Inflammatory macrophage (primary cell): ENCODE measurements around the gene NCMAP.
"Not testable (repeated sequence)": the region's sequence is repeated elsewhere in the genome, so short reads cannot be mapped to it uniquely, and the experiment has no call there.

ENCODE experiments used
- DNase-seq, 2 donors: peaks; one replicate each; pipeline ENCODE4 v3.0.0-alpha.2; 2020 to 2022
- total RNA-seq, 18 experiments: gene quantifications; one replicate each; lab custom pipeline; 2026; ENCODE audit warnings: mixed read lengths in 6 of 18, inconsistent platforms in 2 of 18; lab: John Stamatoyannopoulos, UW

The NCMAP gene, protein sequence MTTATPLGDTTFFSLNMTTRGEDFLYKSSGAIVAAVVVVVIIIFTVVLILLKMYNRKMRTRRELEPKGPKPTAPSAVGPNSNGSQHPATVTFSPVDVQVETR
- total RNA-seq, result 0 to 0.20 (median 0) reads per million in 18 experiments

DNA sequence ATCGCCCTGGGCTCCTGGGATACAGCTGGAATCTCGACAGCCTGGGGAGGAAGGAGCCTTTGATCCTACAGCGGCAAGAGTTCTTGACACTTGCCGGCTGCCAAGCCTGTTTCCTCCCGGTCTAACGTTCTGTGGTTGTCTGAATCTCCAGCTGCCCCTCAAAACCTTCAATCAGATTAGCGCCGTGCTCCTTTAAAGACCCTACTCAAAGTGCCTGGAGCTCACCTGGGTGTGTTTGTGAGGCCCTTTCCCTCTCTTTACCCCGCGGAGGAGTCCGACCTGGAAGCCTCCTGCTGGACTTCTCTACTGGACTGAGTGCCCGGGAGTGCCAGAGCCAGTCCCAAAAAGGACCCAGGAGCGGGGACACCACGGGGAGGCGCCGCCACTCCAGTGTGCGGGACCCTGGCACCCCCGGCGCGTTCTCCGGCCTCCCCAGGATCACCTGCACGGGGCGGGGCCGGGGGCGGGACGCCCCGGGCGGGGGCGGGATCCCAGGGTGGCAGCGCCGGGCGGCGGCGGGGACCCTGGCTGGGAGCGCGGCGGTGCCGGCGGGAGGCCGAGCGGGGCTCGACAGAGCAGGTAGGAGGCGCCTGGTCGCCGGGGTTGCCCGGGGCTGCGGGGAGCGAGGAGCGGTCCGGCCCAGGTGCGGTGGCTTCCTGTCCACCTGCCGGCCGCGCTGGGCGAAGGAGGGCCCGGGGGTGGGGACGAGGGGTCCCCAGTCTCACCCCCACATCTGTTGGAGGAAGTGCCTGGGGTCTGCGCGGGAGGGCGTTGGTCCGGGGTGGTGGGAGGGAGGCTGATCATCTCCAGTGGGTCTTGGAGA lies at the start of gene NCMAP:
NCMAP (plus strand) TSS at position 497 of the 823 bp plus-strand sequence. CDS start 39,344 bp downstream, outside the sequence.
- DNase-seq, result no peak

DNA sequence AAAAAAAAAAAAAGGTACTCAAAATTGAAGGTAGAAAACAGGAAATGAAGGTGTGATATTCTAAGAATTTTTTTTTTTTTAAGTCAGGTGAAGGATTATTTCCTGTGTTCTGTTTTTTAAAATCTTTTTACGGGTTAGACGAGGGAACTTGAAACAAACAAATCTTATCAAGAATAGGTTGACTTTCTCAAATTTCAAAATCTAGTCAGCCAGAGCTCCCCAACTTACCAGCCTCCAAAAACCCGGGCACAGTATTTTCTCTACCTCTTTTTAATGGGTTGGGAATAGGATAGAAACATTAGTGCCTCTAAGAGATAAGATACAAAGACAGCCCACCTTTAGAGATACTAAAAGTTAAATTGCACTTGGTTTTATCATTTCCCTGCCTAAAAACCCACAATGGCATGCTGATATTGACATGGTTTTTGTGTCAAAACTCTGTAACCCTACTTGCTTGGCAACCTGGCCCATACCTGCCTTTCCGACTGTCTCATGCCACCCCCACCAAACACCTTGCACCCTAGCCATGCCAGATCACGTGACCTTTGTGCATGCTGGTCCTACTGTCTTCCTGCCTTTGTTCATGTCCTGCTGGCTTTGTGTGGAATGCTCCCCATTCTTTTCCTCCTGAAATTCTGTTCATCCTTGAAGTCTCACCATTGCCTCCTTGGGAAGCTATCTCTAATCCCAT lies 49.1 kb upstream of the NCMAP start:
- DNase-seq, result no peak

GRCh38 chr1:24507405-24507804 lies 48.5 kb upstream of the NCMAP start:
- DNase-seq, result no peak

GRCh38 chr1:24508911-24509310 lies 47.0 kb upstream of the NCMAP start:
- DNase-seq, result no peak

DNA sequence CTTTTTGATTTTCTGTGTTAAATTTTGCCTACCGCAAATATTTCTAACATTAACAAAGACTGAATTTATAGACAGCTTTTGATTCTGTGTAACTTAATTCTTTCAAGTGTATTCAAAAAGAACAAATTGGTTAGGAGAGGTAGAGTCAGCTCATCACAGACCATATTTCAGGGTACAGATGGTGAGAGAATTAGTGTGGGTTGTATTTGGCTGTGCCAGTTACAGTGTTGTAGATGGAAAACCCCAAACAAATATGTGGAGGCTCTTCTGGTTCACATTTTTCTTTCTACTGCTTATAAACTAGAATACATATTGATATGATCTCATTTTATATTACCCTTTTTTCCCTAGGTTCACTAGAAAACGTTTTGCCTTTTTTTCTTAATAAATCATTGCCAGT lies 42.2 kb upstream of the NCMAP start:
- no peak for DNase-seq

DNA sequence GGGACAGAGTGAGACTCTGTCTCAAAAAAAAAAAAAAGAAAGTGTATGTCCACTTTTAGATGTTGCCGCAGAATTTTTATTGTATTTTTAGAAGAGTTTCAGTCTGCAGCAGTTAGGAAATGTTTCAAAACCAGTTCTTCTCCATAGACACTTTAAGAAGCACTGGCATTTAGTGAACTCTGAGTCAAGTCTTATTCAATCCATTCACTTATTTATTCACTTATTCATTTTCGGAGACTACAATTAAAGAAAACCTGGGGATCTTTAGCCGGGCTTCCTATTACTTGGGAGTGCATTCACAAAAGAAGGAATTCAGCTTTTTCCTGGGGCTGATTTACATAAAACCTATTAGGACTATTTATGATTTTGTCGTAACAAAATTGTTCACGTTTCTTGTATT lies 40.9 kb upstream of the NCMAP start:
- DNase-seq, result no peak

GRCh38 chr1:24515671-24516209 lies 40.1 kb upstream of the NCMAP start:
- DNase-seq, result not testable (repeated sequence)

DNA sequence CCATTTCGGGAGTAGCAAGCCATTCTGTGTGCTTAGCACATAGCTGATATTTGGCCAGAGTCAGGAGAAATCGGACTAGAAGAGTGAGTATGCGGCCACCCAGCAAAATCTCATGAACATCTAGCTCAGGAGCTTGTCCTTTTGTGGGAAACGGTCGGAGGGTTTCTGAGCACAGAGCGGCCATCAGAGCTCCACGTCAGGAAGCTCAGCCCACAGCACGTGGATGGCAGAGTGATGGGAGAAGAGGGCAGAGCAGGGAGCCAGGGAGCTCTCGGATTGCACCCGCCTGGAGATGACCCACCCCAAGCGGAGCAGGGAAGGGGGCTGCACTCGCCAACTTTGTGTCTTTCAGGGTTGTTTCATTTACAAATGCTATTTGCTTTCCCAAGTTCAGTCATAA lies 39.4 kb upstream of the NCMAP start:
- DNase-seq, result no peak

GRCh38 chr1:24517898-24518297 lies 38.0 kb upstream of the NCMAP start:
- DNase-seq, result no peak

DNA sequence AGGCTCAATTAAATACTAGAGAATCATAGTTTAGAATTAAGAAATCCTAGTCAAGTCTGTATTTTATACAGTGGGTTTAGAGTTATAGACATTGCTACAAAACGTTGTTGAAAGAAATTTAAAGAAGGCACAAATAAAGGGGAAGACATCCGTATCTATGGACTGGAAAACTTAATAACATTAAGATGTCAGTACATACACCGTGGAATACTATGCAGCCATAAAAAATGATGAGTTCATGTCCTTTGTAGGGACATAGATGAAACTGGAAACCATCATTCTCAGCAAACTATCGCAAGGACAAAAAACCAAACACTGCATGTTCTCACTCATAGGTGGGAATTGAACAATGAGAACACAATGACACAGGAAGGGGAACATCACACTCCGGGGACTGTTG lies 35.6 kb upstream of the NCMAP start:
- DNase-seq, result not testable (repeated sequence)

DNA sequence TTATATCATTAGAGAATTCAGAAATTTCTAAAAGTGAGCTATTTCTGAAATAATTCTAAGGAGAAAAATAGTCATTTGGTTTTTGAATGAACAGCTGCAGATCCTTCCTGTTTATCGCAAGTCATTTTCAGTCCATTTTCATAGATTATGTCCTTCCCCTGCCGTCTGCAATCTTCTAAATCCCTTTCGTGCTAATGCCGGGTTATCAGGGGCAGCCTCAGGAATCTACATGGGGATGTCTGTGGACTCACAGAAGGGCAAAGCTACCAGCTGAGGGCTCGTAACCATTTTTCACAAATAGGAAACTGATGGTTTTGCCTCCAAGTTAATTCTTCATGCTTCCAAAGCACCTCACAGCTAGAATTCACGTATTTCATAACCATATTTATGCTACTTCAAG lies 30.3 kb upstream of the NCMAP start:
- DNase-seq, result no peak

DNA sequence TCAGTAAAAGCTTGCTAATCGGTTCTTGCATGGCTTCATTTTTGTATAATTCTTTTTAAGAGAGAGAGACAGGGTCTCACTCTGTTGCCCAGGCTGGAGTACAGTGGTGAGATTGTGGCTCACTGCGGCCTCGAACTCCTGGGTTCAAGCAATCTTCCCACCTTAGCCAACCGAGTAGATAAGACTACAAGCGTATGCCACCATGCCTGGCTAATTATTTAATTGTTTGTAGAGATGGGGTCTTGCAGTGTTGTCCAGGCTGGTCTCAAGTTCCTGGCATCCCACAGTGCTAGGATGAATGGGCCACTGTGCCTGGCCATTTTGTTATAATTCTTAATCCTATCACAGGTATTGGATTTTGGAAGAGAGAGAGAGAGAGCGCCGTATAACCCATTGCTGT lies 29.8 kb upstream of the NCMAP start:
- no peak for DNase-seq

DNA sequence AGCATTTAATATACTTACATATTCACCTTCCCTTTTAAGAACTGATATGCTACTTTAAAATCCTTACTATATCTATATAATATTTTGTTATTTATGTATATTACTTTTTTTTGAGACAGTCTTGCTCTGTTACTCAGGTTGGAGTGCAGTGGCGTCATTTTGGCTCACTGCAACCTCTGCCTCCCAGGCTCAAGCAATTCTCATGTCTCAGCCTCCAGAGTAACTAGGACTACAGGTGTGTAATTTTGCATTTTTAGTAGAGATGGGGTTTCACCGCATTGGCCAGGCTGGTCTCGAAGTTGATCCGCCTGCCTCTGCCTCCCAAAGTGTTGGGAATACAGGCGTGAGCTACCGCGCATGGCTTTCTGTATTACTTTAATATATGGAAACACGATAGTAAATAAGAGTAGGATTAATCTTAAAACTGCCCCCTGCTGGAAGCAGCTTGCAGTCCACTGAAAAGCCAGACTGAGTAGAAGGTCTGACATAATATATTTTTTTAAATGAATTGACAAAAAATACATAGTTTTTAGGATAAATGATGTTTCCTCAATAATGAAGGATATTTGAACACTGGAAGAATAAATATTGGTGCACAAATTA lies 28.8 kb upstream of the NCMAP start:
- DNase-seq, result peak; percentile 32 to 39

GRCh38 chr1:24528744-24529143 lies 27.1 kb upstream of the NCMAP start:
- no peak for DNase-seq

DNA sequence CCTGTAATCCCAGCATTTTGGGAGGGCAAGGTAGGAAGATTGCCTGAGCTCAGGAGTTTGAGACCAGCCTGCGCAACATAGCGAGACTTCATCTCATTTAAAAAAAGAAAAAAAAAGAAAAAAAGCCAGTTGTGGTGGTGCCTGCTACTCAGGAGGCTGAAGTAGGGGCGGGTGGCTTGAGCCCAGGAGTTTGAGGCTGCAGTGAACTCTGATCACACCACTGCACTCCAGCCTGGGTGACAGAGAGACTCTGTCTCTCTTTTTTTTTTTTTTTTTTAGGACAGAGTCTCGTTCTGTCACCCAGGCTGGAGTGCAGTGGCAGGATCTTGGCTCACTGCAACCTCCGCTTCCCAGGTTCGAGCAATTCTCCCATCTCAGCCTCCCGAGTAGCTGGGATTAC lies 26.6 kb upstream of the NCMAP start:
- not testable (repeated sequence) for DNase-seq

- no peak for DNase-seq
Observed at GRCh38 chr1:24535021-24535424, 20.9 kb upstream of the NCMAP start.

DNA sequence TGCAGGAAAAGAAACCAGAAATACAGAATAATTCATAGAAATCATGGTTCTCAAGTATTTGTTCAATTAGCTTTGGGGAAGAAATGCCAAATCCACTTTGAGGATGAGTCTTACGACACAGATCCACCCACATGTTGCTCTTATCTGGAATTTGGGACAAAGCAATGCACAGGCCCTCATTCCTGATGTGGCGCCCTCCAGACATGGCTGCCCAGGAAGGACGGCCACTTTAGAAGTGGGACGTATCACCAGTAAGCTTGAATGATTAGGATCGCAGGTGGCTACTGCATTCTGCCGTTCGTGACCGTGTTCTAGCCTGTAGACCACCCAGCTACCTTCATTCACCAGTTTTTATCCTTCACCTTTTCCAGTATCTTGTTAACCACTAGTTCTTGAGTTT lies 20.1 kb upstream of the NCMAP start:
- no peak for DNase-seq

GRCh38 chr1:24536391-24536840 lies 19.5 kb upstream of the NCMAP start:
- DNase-seq, result no peak

DNA sequence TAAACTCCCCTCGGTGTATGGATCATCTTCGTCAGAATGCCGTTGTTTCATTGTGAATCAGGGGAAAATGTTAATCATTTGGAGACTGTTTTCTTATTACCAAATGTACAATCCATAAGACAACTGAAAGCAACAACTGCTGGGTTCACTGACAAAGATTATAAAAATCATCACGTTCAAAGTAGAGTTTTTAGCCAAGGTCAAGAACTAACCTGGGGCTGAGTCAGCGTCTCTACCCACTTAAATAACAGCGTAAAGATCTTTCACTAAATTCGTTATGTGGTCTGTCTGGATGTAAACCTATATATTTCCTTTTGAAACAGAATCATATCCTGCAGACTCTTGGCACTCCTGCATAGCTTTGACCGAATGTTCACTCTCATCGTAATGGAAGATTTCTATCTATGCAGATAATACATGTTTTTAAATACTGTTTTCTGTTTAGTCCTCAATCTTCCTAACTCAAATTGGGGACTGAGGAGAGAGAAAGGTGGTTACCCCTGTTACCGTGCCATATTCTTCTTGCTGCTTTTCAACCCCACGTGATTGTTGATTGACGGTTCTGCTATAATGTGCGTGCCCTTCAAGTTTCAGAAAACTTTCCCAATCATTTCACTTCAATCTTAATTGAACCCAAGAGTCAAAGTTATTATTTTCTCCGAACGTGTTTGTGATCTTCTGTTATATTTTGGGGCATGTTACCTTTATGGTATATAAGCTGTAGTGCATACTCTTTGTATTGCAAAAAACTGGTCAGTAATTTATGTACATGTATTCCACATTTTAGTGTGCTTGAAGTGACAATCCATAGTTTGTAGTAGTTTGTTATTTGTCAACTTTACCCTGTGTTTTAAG lies 15.6 kb upstream of the NCMAP start:
- no peak for DNase-seq

- DNase-seq, result peak; percentile 64 to 68
Observed at GRCh38 chr1:24540906-24541710, 14.8 kb upstream of the NCMAP start.

DNA sequence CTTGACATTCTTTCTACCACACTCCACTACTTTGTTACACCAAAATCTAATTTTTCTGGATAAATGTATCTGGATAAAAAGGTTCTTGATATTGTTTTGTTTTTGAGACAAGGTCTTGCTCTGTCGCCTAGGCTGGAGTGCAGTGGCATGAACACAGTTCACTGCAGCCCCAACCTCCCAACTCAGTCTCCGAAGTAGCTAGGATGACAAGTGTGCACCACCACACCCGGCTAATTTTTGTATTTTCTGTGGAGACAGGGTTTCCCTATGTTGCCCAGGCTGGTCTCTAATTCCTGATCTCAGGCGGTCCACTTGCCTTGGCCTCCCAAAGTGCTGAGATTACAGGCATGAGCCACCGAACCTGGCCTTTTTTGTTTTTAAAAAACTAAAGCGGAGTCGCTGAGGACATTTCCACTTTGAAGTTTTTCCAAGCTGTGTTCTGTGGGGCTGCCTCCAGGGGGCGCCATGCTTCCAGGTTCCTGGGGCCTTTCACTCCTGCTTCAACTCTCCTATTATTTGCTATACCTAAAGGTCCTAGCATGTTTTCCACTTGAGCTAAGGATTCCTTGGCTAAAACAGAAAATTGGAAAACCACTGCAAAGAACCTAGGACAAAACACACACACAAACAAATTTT lies 14.1 kb upstream of the NCMAP start:
- DNase-seq, result peak; percentile 19 to 42
